ENCODE data around the gene ZMYND12.

DNA sequence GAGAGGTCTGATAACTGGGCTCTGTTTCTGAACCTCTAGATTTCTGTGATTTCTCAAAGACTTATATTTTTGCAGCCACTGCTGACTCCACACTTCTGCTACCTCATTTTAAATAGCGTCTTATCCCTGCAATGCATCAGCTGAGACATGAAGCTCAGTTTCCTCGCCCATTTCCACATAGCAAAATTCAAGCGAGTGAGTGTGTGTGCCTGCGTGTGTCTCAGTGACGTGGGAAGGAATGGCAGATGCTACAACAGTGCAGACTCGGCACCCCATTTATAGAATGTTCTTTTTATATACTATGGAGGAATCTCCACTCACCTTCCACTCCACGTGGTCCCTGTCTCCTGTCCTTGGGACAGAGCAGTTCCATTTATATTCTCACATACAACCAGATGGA lies 35.7 kb downstream of the ZMYND12 start:
- TF ChIP-seq, protein P1, sequence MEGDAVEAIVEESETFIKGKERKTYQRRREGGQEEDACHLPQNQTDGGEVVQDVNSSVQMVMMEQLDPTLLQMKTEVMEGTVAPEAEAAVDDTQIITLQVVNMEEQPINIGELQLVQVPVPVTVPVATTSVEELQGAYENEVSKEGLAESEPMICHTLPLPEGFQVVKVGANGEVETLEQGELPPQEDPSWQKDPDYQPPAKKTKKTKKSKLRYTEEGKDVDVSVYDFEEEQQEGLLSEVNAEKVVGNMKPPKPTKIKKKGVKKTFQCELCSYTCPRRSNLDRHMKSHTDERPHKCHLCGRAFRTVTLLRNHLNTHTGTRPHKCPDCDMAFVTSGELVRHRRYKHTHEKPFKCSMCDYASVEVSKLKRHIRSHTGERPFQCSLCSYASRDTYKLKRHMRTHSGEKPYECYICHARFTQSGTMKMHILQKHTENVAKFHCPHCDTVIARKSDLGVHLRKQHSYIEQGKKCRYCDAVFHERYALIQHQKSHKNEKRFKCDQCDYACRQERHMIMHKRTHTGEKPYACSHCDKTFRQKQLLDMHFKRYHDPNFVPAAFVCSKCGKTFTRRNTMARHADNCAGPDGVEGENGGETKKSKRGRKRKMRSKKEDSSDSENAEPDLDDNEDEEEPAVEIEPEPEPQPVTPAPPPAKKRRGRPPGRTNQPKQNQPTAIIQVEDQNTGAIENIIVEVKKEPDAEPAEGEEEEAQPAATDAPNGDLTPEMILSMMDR (IDR thresholded peaks at IDR 0.05), result no peak
- TF ChIP-seq POLR2A (IDR thresholded peaks at IDR 0.05), result no peak

Data from adrenal gland (tissue), 5 donors.